T-helper 1 cell treated with Interleukin-12 subunit alpha and Interleukin-12 subunit beta and Interleukin-4 antibody, amounts not matched to agents 30 μg/mL and 1 μg/mL, for 36 hours (primary cell): ENCODE results near the gene C16orf74.

Source experiments
- H3K27ac Mint-ChIP-seq: one replicate; pipeline ENCODE4 v1.8.0; 2021; ENCODE audit warnings: mild to moderate bottlenecking, mixed read lengths
- H3K27me3 Mint-ChIP-seq: one replicate; pipeline ENCODE4 v1.8.0; 2021; ENCODE audit warnings: low read depth, mixed read lengths
- H3K36me3 Mint-ChIP-seq: one replicate; pipeline ENCODE4 v1.8.0; 2021; ENCODE audit warnings: low read depth, mixed read lengths
- H3K4me1 Mint-ChIP-seq: one replicate; pipeline ENCODE4 v1.8.0; 2021; ENCODE audit warnings: low read depth, mixed read lengths
- H3K4me3 Mint-ChIP-seq: one replicate; pipeline ENCODE4 v1.8.0; 2021; ENCODE audit warnings: mild to moderate bottlenecking, moderate library complexity, mixed read lengths
- H3K9me3 Mint-ChIP-seq: one replicate; pipeline ENCODE4 v1.8.0; 2021; ENCODE audit warnings: mixed read lengths

Gene C16orf74

DNA sequence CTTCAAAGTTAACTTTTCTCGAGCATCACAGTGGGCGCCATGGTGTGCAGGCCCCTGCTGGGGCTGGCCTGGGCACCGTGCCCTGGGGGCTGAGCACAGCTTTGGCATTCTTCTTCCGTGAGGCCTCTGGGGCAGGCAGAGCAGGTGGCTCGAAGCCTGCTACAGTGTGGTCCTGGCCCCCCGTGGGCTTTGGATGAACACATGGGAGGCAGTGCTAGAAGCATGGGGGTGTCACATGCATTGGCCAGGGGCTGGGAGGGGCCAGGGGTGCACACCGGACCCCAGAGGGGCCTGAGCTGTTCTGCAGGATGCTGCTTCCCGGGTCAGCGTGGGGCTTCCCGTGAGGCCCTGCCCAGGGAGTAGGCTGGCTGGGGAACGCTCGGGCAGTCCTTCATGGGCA, 12.1 kb upstream of the C16orf74 start:
- Mint-ChIP-seq H3K27ac (no peak overlapping the region), H3K9me3 (no peaks in the 10 kb centered on the region), H3K36me3 (no peaks in the 10 kb centered on the region), H3K4me3 (no peak overlapping the region), H3K27me3 (peaks cover 18% of the 10 kb centered on the region), H3K4me1 (peaks cover 2% of the 10 kb centered on the region)

DNA sequence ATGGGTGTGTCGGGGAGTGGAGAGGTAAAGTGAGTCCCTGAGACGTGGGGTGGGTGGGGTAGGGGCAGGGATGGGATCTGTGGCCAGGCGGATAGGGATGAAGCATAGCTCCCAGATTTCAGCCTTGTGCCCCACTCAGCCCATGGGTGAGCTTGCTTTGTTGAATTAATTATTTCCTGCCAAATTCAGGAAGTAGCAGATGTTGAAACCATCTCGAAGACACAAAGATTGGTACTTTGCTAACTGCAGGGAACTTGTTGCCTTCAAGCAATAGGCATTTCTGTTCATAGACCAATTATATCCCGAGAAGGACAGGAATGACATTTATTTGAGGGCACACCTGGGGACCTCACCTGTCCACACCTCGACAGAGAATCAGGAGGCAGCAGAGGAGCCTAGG, 11.0 kb upstream of the C16orf74 start:
- Mint-ChIP-seq H3K27ac (no peak overlapping the region), H3K27me3 (peaks cover 18% of the 10 kb centered on the region), H3K36me3 (no peaks in the 10 kb centered on the region), H3K4me3 (no peak overlapping the region), H3K9me3 (no peaks in the 10 kb centered on the region), H3K4me1 (peaks cover 2% of the 10 kb centered on the region)

DNA sequence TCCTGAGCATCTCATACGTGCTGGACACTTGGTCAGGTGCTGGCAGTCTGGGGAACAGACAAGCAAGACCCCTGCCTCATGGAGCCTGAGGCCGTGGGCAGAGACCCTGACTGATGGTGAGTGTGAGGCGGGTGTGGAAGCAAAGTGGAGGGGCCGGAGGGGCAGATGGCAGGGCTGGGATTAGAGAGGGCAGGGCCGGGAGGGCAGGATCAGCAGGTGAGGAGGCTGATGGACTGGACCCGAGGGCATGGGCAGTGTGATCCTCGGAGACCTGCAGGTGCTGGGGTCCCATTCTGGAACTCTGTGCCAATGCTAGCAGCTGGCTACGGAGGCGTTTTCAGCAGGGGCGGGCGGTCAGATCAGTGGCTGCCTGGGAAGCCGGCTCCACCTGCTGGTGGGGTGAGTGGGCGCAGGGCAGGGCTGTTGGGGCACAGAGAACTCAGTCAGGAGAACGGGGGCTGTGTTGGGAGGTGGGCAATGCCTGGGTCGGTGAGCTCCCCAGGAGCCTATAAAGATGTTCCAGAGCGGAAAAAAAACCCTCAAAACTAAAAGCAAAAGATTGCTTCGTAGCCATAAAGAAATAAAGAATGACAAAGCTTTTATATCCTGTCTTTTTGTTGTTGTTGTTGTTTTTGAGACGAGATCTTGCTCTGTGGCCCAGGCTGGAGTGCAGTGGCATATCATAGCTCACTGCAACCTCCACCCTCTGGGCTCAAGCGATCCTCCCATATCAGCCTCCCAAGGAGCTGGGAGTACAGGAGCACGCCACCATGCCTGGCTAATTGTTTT, 8.9 kb upstream of the C16orf74 start:
- Mint-ChIP-seq H3K36me3 (no peaks in the 10 kb centered on the region), H3K9me3 (no peaks in the 10 kb centered on the region), H3K27ac (no peak overlapping the region), H3K4me1 (peaks cover 2% of the 10 kb centered on the region), H3K27me3 (peaks cover 18% of the 10 kb centered on the region), H3K4me3 (no peak overlapping the region)

DNA sequence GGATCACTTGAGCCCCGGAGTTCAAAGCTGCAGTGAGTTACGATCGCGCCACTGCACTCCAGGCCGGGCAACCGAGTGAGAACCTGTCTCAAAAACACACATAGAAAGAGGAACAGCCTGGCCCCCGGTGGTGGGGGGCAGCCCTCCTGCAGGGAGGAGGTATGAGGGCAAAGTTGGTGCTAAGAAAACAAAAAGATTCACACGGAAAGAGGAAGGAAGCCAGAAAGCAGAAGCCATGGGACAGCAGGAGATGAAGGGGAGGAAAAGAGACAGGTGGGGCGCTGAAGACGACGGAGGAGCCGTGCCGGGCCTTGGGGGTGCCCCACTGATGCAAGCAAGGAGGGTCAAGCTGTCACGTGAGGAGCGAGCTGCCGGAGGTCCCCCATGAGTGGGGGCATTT, 8.2 kb upstream of the C16orf74 start:
- no peaks in the 10 kb centered on the region for H3K9me3 Mint-ChIP-seq
- H3K36me3 Mint-ChIP-seq, result no peaks in the 10 kb centered on the region
- peaks cover 2% of the 10 kb centered on the region for H3K4me1 Mint-ChIP-seq
- H3K4me3 Mint-ChIP-seq, result no peak overlapping the region
- no peak overlapping the region for H3K27ac Mint-ChIP-seq
- peaks cover 18% of the 10 kb centered on the region for H3K27me3 Mint-ChIP-seq

DNA sequence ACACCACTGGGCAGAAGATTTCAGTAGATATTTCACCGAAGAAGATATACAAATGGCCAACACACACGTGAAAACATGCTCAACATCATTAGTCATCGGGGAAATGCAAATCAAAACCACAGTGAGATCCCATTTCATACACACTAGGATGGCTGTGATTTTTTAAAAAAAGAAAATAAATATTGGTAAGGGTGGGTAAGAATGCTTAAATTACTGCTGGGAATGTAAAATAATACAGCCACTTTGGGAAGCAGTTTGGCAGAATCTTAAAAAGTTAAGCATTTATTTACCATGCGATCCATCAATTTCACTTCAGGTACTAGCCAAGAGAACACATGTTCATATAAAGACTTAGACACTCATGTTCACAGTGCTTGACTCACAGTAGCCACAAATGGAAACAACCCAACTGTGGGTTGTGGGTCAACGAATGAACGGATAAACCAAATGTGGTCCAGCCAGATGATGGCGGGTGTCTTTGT, 6.5 kb upstream of the C16orf74 start:
- Mint-ChIP-seq H3K4me1 (peaks cover 2% of the 10 kb centered on the region), H3K36me3 (no peaks in the 10 kb centered on the region), H3K4me3 (no peak overlapping the region), H3K27me3 (peaks cover 24% of the 10 kb centered on the region), H3K27ac (no peak overlapping the region), H3K9me3 (no peaks in the 10 kb centered on the region)

DNA sequence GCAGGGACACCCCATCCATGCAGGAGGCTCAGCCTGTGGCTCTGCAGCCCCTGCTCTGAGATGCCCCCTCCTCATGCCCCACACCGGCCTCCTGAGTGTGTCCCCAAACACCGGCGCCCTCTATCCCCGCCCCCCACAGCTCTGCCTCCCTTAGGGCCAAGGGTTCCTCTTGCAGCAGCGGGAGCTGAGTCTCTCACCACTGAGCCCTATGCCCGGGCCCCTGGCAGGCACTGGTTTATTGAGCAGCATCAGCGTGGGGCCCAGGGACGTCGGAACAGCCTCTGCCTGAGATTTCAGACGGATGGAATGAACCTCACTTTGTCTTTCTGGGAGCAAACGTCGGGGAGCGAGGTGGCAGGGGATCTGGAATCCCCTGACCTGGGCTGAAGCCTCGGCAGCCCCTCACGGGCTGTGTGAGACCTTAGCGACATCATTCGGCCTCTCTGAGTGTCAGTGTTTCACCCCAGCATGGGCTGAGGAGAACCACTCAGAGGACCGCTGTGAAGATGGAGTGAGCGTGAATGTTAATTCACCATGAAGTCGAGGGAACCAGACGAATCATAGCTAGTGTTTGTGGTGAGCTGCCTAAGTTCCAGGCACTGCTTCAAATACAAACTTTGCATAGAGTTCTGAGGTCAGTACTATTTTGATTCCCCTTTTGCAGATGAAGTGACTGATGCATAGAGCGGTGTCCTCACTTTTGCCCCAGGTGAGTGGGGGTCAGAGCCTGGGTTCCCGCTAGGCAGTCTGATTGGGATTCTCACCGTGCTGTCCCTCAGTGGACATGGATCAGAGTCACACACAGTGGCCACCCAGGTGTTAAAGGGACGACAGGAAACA, 5.3 kb upstream of the C16orf74 start:
- no peak overlapping the region for H3K4me3 Mint-ChIP-seq
- H3K36me3 Mint-ChIP-seq, result no peaks in the 10 kb centered on the region
- H3K9me3 Mint-ChIP-seq, result no peaks in the 10 kb centered on the region
- peaks cover 32% of the 10 kb centered on the region for H3K27me3 Mint-ChIP-seq
- H3K4me1 Mint-ChIP-seq, result peaks cover 2% of the 10 kb centered on the region
- no peak overlapping the region for H3K27ac Mint-ChIP-seq

DNA sequence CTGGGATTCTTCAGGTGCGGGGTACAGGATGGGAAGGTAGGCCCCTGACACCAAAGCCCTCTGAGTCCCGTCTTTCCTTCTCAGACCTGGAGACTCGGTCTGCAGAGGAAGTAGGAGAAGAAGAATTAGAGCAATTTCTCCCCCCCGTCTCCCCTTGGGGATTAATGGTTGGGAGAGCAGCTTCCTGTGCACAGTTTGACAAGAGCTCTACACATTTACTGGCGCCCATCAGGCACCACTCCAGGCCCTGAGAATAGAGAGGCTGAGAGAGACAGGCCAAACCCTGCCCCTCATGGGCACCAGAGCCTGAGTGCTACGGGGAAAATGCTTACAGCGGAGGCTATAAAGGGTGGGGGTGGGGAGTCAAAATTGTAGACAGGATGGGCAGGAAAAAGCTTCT, 3.5 kb upstream of the C16orf74 start:
- peaks cover 32% of the 10 kb centered on the region for H3K27me3 Mint-ChIP-seq
- H3K36me3 Mint-ChIP-seq, result no peaks in the 10 kb centered on the region
- no peak overlapping the region for H3K27ac Mint-ChIP-seq
- H3K4me1 Mint-ChIP-seq, result peaks cover 4% of the 10 kb centered on the region
- H3K9me3 Mint-ChIP-seq, result no peaks in the 10 kb centered on the region
- no peak overlapping the region for H3K4me3 Mint-ChIP-seq

DNA sequence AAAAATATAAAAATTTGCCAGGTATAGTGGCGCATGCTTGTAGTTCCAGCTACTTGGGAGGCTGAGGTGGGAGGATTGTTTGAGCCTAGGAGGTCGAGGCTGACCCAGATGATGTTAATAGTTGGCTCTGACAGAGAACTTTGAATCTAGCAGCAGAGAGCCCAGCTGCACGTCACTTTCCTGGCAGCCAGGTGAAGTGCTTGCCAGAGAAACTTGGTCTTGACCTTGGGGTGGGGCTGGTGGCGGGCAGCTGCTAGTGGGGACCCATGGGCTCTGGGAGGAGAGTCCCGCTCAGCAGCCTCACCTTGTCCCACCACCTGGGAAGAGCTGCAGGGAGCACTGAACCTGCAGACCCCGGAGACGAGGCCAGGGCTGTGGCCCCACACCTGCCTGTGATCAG, 3.1 kb upstream of the C16orf74 start:
- H3K4me1 Mint-ChIP-seq, result peaks cover 2% of the 10 kb centered on the region
- H3K36me3 Mint-ChIP-seq, result no peaks in the 10 kb centered on the region
- no peak overlapping the region for H3K27ac Mint-ChIP-seq
- H3K27me3 Mint-ChIP-seq, result peaks cover 30% of the 10 kb centered on the region
- H3K9me3 Mint-ChIP-seq, result no peaks in the 10 kb centered on the region
- H3K4me3 Mint-ChIP-seq, result no peak overlapping the region

DNA sequence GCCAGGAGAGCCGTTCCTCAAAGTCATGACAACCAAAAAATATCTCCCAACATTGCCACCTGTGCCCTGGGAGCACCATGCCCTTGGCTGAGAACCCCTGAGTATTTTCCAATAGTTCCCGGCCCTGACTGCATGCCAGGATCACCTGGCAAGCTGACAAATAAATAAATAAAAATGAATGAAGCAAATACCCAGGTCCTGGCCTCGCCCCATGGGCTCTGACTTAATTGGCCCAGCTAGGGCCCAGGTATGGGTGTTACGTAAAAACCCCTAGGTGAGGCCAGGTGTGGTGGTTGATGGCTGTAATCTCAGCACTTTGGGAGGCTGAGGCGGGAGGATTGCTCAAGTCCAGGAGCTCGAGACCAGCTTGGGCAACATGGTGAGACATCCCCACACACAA, 2.7 kb upstream of the C16orf74 start:
- Mint-ChIP-seq H3K36me3 (no peaks in the 10 kb centered on the region), H3K27ac (no peak overlapping the region), H3K27me3 (peaks cover 28% of the 10 kb centered on the region), H3K4me1 (peaks cover 2% of the 10 kb centered on the region), H3K9me3 (no peaks in the 10 kb centered on the region), H3K4me3 (no peak overlapping the region)

DNA sequence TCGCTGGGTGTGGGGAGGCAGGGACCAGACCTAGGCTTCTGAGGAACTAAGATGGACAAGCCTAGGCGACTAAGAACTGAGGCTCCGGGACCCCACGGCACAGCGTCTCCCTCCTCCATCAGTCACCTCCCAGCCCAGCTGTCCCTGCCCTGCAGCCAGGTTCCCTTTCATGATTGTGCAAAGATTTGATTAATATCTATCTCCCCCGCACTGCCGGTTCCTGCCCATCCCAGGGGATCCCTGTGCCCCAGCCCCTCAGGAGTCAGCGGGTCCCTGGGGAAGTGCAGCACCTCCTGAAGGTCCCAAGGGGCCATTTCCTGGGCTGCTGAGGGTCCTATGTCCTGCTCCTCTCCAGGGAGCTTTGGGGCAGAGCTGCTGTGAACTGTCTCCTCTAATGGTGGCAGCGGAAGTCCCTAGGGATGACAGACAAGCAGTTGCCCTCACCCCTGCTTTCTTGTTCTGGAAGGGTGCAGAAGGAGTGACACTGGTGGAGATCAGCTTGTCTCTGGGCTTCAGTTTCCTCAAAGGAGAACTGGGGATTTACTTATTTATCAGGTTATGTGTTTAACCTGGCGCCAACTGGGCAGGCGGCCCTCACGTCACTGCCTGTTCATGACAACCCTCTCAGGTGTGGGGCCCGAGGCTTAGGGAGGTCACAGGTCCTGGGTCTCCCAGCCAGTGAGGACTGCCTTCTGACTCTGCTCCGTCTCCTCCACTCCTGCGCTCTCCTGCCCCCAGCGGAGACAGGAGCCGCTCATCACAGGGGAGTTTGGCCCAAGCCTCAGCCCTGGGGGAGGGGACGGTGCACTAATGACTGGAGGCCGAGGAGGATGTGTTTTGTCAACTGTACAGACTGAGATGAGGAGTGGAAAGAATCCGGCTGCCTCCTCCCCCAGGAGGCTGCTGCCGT, 1.9 kb upstream of the C16orf74 start:
- no peak overlapping the region for H3K4me3 Mint-ChIP-seq
- H3K4me1 Mint-ChIP-seq, result peaks cover 2% of the 10 kb centered on the region
- peaks cover 30% of the 10 kb centered on the region for H3K27me3 Mint-ChIP-seq
- no peaks in the 10 kb centered on the region for H3K36me3 Mint-ChIP-seq
- H3K27ac Mint-ChIP-seq, result no peak overlapping the region
- H3K9me3 Mint-ChIP-seq, result no peaks in the 10 kb centered on the region

DNA sequence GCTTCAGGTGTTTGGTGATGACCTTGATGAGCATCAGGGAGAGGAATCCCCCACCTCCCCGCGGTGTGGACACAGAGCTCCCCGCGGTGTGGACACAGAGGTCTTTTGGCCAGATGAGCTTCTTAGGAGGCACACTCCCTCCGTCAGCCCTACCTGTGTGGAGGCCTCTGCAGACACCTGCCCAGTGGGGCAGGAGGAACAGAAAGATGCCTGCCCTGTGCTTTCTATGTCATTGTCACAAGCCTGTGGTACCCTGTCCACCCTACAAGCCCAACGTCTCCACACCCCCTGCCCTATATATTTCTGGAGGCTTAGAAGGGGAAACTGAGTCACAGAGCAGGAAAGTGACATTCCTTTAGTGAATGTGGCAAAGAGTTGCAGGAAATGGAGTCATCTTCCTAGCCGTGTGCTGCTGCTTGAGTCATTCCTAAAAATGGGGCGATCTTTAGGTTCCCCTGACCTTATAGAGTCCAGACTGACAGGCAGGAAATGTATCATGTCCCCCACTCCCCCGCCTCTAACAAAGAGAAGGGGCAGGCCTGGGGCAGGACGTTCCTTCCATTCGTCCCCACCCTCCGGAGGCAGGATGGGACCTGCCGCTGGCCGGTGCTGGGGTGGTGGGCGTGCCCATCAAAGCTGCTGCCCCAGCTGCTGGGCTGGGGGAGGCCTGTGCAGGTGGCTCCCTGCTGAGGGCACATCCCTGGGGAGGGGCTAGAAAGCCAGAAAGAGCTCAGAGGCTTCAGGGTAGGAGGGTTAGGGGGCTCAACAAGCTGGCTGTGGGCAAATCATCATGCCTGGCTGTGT, 1.0 kb upstream of the C16orf74 start:
- no peaks in the 10 kb centered on the region for H3K9me3 Mint-ChIP-seq
- no peak overlapping the region for H3K4me3 Mint-ChIP-seq
- H3K4me1 Mint-ChIP-seq, result peaks cover 2% of the 10 kb centered on the region
- peaks cover 30% of the 10 kb centered on the region for H3K27me3 Mint-ChIP-seq
- H3K27ac Mint-ChIP-seq, result no peak overlapping the region
- H3K36me3 Mint-ChIP-seq, result no peaks in the 10 kb centered on the region

DNA sequence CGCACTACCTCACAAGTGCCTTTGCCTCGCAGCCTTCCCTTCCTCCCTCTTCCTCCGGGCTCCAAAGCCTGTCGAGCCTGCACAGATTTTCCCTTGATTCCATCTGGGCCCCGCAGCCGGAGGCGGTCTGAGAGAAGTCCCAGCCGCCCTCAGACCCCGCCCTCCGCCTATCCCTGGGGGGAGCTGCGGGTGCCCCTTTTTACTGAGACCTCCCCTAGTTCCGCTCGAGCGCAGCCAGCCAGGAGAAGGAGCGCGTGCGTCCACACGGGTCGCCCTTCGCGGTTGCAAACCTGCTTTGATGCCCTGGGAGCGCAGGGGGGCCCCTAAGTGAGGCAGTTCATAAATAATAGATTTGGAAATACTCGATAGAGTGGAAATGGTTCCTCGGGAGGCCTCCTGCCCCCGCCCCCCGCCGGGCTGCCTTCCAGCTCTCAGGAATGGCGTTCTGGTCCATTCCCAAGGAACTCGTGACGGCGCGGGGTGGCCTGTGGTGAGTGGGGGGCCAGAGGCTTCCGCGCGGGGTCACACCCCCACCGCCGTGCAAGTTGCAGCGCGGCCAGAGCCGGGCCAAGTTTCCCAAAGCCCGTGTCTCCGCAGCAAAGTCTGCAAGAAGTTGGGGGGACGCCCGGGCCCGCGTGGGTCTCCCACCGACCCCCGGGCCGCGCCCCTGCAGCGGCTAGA, 610 bp downstream of the C16orf74 start:
- Mint-ChIP-seq H3K36me3 (no peaks in the 10 kb centered on the region), H3K4me3 (peak overlapping the region; percentile 73), H3K4me1 (peaks cover 2% of the 10 kb centered on the region), H3K9me3 (no peaks in the 10 kb centered on the region), H3K27ac (no peak overlapping the region), H3K27me3 (peaks cover 30% of the 10 kb centered on the region)

DNA sequence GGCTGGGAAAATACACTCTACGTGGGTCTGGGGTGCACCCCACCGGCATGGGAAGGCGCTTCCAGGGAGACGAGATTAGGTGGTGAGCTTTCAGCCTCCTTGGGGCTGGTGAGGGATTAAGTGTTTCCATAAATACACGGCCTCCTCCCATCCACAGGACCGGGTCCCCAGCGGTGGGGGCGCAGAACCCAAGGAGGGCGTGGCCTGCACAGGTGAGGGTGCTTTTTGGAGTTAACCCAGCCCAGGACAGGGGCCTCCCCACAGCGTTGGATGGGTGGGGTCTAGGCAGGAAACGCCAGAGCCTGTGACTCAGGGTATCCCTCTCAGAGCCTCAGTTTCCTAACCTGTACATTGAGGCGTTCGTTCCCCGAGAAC, 1.1 kb downstream of the C16orf74 start:
- Mint-ChIP-seq H3K36me3 (no peaks in the 10 kb centered on the region), H3K4me3 (peak overlapping the region; percentile 73), H3K27ac (no peak overlapping the region), H3K4me1 (peaks cover 2% of the 10 kb centered on the region), H3K9me3 (no peaks in the 10 kb centered on the region), H3K27me3 (peaks cover 30% of the 10 kb centered on the region)
